NCI-H2196 (cell line): ENCODE measurements around the gene LARGE1.

ENCODE experiments used
- DNase-seq: peaks from one replicate; lab custom pipeline; 2025; ENCODE audit not compliant: unreplicated experiment; lab: John Stamatoyannopoulos, UW

LARGE1 gene

GRCh38 chr22:33274214-33275072, 645.8 kb downstream of the LARGE1 start:
- DNase-seq: no peak

GRCh38 chr22:33272871-33273270, 647.4 kb downstream of the LARGE1 start:
- no peak for DNase-seq

- DNase-seq: peak; percentile 40
These were observed 648.1 kb downstream of the LARGE1 start for GRCh38 chr22:33272180-33272579.

GRCh38 chr22:33271390-33272161, 648.7 kb downstream of the LARGE1 start:
- peak; percentile 49 for DNase-seq

- no peak for DNase-seq
These were observed 649.7 kb downstream of the LARGE1 start for GRCh38 chr22:33270596-33270995.

GRCh38 chr22:33261699-33262098, 658.6 kb downstream of the LARGE1 start:
- DNase-seq: no peak

- DNase-seq: no peak
These were observed 659.8 kb downstream of the LARGE1 start for GRCh38 chr22:33260498-33260897.

- no peak for DNase-seq
These were observed 664.5 kb downstream of the LARGE1 start for GRCh38 chr22:33255791-33256190.

- no peak for DNase-seq
These were observed 671.3 kb downstream of the LARGE1 start for GRCh38 chr22:33248948-33249347.

GRCh38 chr22:33247758-33248157, 672.5 kb downstream of the LARGE1 start:
- DNase-seq: no peak

- DNase-seq: no peak
These were observed 678.2 kb downstream of the LARGE1 start for GRCh38 chr22:33242078-33242477.

- DNase-seq: no peak
These were observed 679.3 kb downstream of the LARGE1 start for GRCh38 chr22:33240888-33241475.

GRCh38 chr22:33232071-33232470, 688.2 kb downstream of the LARGE1 start:
- no peak for DNase-seq

GRCh38 chr22:33227791-33228190, 692.5 kb downstream of the LARGE1 start:
- no peak for DNase-seq

- no peak for DNase-seq
These were observed 695.4 kb downstream of the LARGE1 start for GRCh38 chr22:33224841-33225240.
